ENCODE data around the gene GPHB5. TPM values are rescaled to one million over a fixed set of nuclear protein-coding genes. Genes with fewer than 3 reads are reported as not detected.

The GPHB5 gene
- total and polyA plus RNA-seq, 7 experiments from 2014 or later: not detected

- Mint-ChIP-seq H3K36me3 (no peaks in the 10 kb centered on the region), H3K9me3 (peaks cover 0 to 6% (median under 1%) of the 10 kb centered on the region in 11 donors), H3K27me3 (peaks cover 30 to 44% (median 38%) of the 10 kb centered on the region in 5 donors), H3K4me1 (no peaks in the 10 kb centered on the region), H3K27ac (no peak overlapping the region), H3K4me3 (no peak overlapping the region)
- DNase-seq (no peak), ATAC-seq (no peak)
- ChIA-PET CTCF (no interaction called here), POLR2A (no interaction called here)
- Histone ChIP-seq H3K4me1 (ENCODE audit: control insufficient read depth in 2 of 2, insufficient read depth in 2 of 2, low read length in 2 of 2) (no peaks in the 10 kb centered on the region), H3K27ac (ENCODE audit: low read depth, low read length) (no peak overlapping the region), H3K36me3 (ENCODE audit: control insufficient read depth in 2 of 3, insufficient read depth in 3 of 3, low read length in 3 of 3) (no peaks in the 10 kb centered on the region), H3K9me3 (ENCODE audit: control insufficient read depth in 2 of 3, low read length in 3 of 3) (no peaks in the 10 kb centered on the region), H3K4me3 (ENCODE audit: low read length) (no peak overlapping the region), H3K27me3 (ENCODE audit: control insufficient read depth in 2 of 2, insufficient read depth in 2 of 2, low read length in 2 of 2) (no peaks in the 10 kb centered on the region)
- intact Hi-C loops (cut with micrococcal nuclease): no loop called here
Measured at GRCh38 chr14:63343878-63344277, 25.1 kb upstream of the GPHB5 start.

GRCh38 chr14:63342371-63342770 lies 23.6 kb upstream of the GPHB5 start:
- Histone ChIP-seq H3K36me3 (ENCODE audit: control insufficient read depth in 2 of 3, insufficient read depth in 3 of 3, low read length in 3 of 3) (no peaks in the 10 kb centered on the region), H3K27me3 (ENCODE audit: control insufficient read depth in 2 of 2, insufficient read depth in 2 of 2, low read length in 2 of 2) (no peaks in the 10 kb centered on the region), H3K27ac (ENCODE audit: low read depth, low read length) (no peak overlapping the region), H3K4me1 (ENCODE audit: control insufficient read depth in 2 of 2, insufficient read depth in 2 of 2, low read length in 2 of 2) (no peaks in the 10 kb centered on the region), H3K4me3 (ENCODE audit: low read length) (no peak overlapping the region), H3K9me3 (ENCODE audit: control insufficient read depth in 2 of 3, low read length in 3 of 3) (no peaks in the 10 kb centered on the region)
- ChIA-PET POLR2A (no interaction called here), CTCF (no interaction called here)
- Mint-ChIP-seq H3K9me3 (peaks cover 0 to 6% (median 2%) of the 10 kb centered on the region in 11 donors), H3K4me1 (no peaks in the 10 kb centered on the region), H3K36me3 (no peaks in the 10 kb centered on the region), H3K27ac (no peak overlapping the region), H3K27me3 (peaks cover 21 to 47% (median 29%) of the 10 kb centered on the region in 5 donors), H3K4me3 (no peak overlapping the region)
- intact Hi-C loops (cut with micrococcal nuclease): no loop called here
- DNase-seq: no peak
- no peak for ATAC-seq

- no peak for ATAC-seq
- Mint-ChIP-seq H3K9me3 (peaks cover 0 to 8% (median 0%) of the 10 kb centered on the region in 11 donors), H3K27ac (no peak overlapping the region), H3K4me1 (no peaks in the 10 kb centered on the region), H3K27me3 (peaks cover 10 to 22% (median 13%) of the 10 kb centered on the region in 5 donors), H3K36me3 (no peaks in the 10 kb centered on the region), H3K4me3 (no peak overlapping the region)
- H3K27me3 ChIP-seq (ENCODE audit: control insufficient read depth in 2 of 2, insufficient read depth in 2 of 2, low read length in 2 of 2): peaks cover 0 to 2% of the 10 kb centered on the region in 2 donors
- CTCF ChIA-PET: no interaction called here
- H3K36me3 ChIP-seq (ENCODE audit: control insufficient read depth in 2 of 3, insufficient read depth in 3 of 3, low read length in 3 of 3): no peaks in the 10 kb centered on the region
- H3K27ac ChIP-seq (ENCODE audit: low read depth, low read length): no peak overlapping the region
- POLR2A ChIA-PET: no interaction called here
- H3K4me3 ChIP-seq (ENCODE audit: low read length): no peak overlapping the region
- intact Hi-C loops (cut with micrococcal nuclease): no loop called here
- no peak for DNase-seq
- H3K9me3 ChIP-seq (ENCODE audit: control insufficient read depth in 2 of 3, low read length in 3 of 3): no peaks in the 10 kb centered on the region
- no peaks in the 10 kb centered on the region for H3K4me1 ChIP-seq (ENCODE audit: control insufficient read depth in 2 of 2, insufficient read depth in 2 of 2, low read length in 2 of 2)
Measured at GRCh38 chr14:63328787-63329737, 10.3 kb upstream of the GPHB5 start.

- Histone ChIP-seq H3K27me3 (ENCODE audit: control insufficient read depth in 2 of 2, insufficient read depth in 2 of 2, low read length in 2 of 2) (peaks cover 0 to 2% of the 10 kb centered on the region in 2 donors), H3K36me3 (ENCODE audit: control insufficient read depth in 2 of 3, insufficient read depth in 3 of 3, low read length in 3 of 3) (no peaks in the 10 kb centered on the region), H3K9me3 (ENCODE audit: control insufficient read depth in 2 of 3, low read length in 3 of 3) (no peaks in the 10 kb centered on the region), H3K4me1 (ENCODE audit: control insufficient read depth in 2 of 2, insufficient read depth in 2 of 2, low read length in 2 of 2) (no peaks in the 10 kb centered on the region), H3K27ac (ENCODE audit: low read depth, low read length) (no peak overlapping the region), H3K4me3 (ENCODE audit: low read length) (no peak overlapping the region)
- DNase-seq: no peak
- no peak overlapping the region for H3K27ac Mint-ChIP-seq
- H3K36me3 Mint-ChIP-seq: no peaks in the 10 kb centered on the region
- no peak for ATAC-seq
- intact Hi-C loops (cut with micrococcal nuclease): no loop called here
- CTCF ChIA-PET: no interaction called here
- H3K9me3 Mint-ChIP-seq: peaks cover 0 to 8% (median 0%) of the 10 kb centered on the region in 11 donors
- H3K4me1 Mint-ChIP-seq: no peaks in the 10 kb centered on the region
- POLR2A ChIA-PET: interaction anchor here (0.6 kb wide), 1 partner anchor 38 kb away, joined by 4 read pairs; no protein-coding TSS in a partner anchor
- peaks cover 0 to 21% (median 11%) of the 10 kb centered on the region in 5 donors for H3K27me3 Mint-ChIP-seq
- H3K4me3 Mint-ChIP-seq: no peak overlapping the region
Measured at GRCh38 chr14:63326840-63327239, 8.1 kb upstream of the GPHB5 start.

GRCh38 chr14:63322897-63323573 lies 4.3 kb upstream of the GPHB5 start:
- no peaks in the 10 kb centered on the region for H3K4me1 ChIP-seq (ENCODE audit: control insufficient read depth in 2 of 2, insufficient read depth in 2 of 2, low read length in 2 of 2)
- POLR2A ChIA-PET: no interaction called here
- H3K27ac ChIP-seq (ENCODE audit: low read depth, low read length): no peak overlapping the region
- ATAC-seq: no peak
- no peaks in the 10 kb centered on the region for H3K9me3 ChIP-seq (ENCODE audit: control insufficient read depth in 2 of 3, low read length in 3 of 3)
- Mint-ChIP-seq H3K27me3 (peaks cover 5 to 23% (median 12%) of the 10 kb centered on the region in 5 donors), H3K4me1 (no peaks in the 10 kb centered on the region), H3K9me3 (peaks cover 0 to 4% (median 0%) of the 10 kb centered on the region in 11 donors), H3K27ac (no peak overlapping the region), H3K36me3 (no peaks in the 10 kb centered on the region), H3K4me3 (no peak overlapping the region)
- CTCF ChIA-PET: no interaction called here
- no peaks in the 10 kb centered on the region for H3K36me3 ChIP-seq (ENCODE audit: control insufficient read depth in 2 of 3, insufficient read depth in 3 of 3, low read length in 3 of 3)
- intact Hi-C loops (cut with micrococcal nuclease): no loop called here
- peaks cover 0 to 2% of the 10 kb centered on the region in 2 donors for H3K27me3 ChIP-seq (ENCODE audit: control insufficient read depth in 2 of 2, insufficient read depth in 2 of 2, low read length in 2 of 2)
- no peak overlapping the region for H3K4me3 ChIP-seq (ENCODE audit: low read length)
- no peak for DNase-seq

GRCh38 chr14:63322472-63322871 lies 3.7 kb upstream of the GPHB5 start:
- H3K27me3 Mint-ChIP-seq: peaks cover 5 to 26% (median 12%) of the 10 kb centered on the region in 5 donors
- CTCF ChIA-PET: no interaction called here
- no peak for ATAC-seq

More at GRCh38 chr14:63322472-63322871, 3.7 kb upstream of the GPHB5 start:
- intact Hi-C loops (cut with micrococcal nuclease): no loop called here
- Mint-ChIP-seq H3K4me3 (no peak overlapping the region), H3K27ac (no peak overlapping the region), H3K36me3 (no peaks in the 10 kb centered on the region), H3K4me1 (no peaks in the 10 kb centered on the region), H3K9me3 (peaks cover 0 to 4% (median 0%) of the 10 kb centered on the region in 11 donors)
- DNase-seq: no peak
- H3K4me3 ChIP-seq (ENCODE audit: low read length): no peak overlapping the region
- no peaks in the 10 kb centered on the region for H3K4me1 ChIP-seq (ENCODE audit: control insufficient read depth in 2 of 2, insufficient read depth in 2 of 2, low read length in 2 of 2)
- H3K36me3 ChIP-seq (ENCODE audit: control insufficient read depth in 2 of 3, insufficient read depth in 3 of 3, low read length in 3 of 3): no peaks in the 10 kb centered on the region
- H3K27ac ChIP-seq (ENCODE audit: low read depth, low read length): no peak overlapping the region
- H3K9me3 ChIP-seq (ENCODE audit: control insufficient read depth in 2 of 3, low read length in 3 of 3): no peaks in the 10 kb centered on the region
- no peaks in the 10 kb centered on the region for H3K27me3 ChIP-seq (ENCODE audit: control insufficient read depth in 2 of 2, insufficient read depth in 2 of 2, low read length in 2 of 2)
- POLR2A ChIA-PET: no interaction called here
